Posterior cingulate gyrus (tissue), 11 donors: Measurements from ENCODE around the gene SERPINA12.
"Not testable (repeated sequence)": the region's sequence is repeated elsewhere in the genome, so short reads cannot be mapped to it uniquely, and the experiment has no call there.

Source experiments
- DNase-seq, 10 donors: peaks; one replicate each; pipeline versions ENCODE4 v3.0.0 to v3.0.0-alpha.2; 2020 to 2021; ENCODE audit warnings: mixed read lengths in 3 of 10
- intact Hi-C: fragments of 100-400 bp; cut with DNase I; formaldehyde crosslinking; loops from one replicate; pipeline ENCODE4 v1.15.1; 2023

SERPINA12 gene

GRCh38 chr14:94499673-94500072 is 9.6 kb downstream of the SERPINA12 start:
- no peak for DNase-seq
- intact Hi-C loops, result no loop called here

DNA sequence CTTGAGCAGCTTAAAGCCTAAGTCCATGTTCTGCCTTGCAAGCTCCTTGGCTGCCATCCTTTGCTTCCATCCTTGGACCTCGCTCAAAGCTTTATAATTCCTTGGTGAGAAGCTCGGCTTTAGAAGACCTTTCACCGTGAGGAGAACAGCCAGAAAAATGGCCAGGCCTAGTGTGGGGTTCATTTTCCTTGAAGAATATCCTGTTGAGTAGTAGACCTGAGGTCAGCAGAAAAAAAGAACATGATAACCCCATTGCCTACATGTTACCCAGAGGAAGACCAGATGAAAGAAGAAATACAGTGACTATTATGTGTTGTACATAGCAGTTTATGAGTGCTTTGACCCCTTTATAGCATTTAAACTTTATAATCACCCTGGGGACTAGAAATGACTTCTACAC is 11.1 kb downstream of the SERPINA12 start:
- intact Hi-C loops, result no loop called here
- no peak for DNase-seq

DNA sequence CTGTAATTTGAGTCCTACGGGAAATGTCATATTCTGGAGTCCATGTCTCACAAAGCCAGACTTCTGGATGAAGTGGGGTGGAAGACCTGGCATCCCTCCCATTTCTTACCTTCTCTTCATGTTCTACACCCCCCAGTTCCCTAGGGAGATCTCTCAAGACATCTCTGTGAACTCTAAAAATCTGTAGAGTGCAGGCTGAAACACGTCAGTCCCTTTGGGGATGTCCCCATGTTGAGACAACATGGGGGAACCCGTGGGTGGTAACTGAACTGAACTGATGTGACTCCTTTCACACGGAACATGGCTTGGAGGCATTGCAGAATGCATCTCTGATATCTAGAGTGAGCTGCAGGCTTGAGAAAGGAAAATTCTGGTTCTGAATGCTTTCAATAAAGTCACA is 15.2 kb downstream of the SERPINA12 start:
- intact Hi-C loops, result no loop called here
- DNase-seq, result no peak

DNA sequence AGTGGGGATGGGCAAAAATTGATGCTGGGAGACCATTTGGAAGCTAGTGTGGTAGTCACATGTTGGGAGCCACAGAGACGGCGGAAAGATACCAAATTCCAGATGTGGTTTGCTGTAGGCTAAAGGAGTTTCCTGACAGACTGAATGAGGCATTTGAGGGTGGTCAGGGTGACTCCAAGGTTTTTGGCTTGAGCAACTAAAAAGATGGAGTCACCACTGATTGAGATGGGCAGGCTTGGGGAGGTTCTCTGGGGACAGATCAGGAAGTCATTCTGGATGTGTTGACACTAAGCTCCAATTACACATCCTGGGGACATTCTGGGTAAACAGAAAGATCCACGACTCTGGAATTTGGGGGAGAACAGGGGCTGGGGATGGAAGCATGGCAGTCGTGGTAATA is 17.8 kb downstream of the SERPINA12 start:
- intact Hi-C loops, result no loop called here
- DNase-seq, result no peak

- DNase-seq, result no peak
- intact Hi-C loops, result loop anchor here (5.0 kb wide), 1 partner anchor 67 kb away; no protein-coding TSS in a partner anchor
Observed at GRCh38 chr14:94489336-94489735, 19.9 kb downstream of the SERPINA12 start.

DNA sequence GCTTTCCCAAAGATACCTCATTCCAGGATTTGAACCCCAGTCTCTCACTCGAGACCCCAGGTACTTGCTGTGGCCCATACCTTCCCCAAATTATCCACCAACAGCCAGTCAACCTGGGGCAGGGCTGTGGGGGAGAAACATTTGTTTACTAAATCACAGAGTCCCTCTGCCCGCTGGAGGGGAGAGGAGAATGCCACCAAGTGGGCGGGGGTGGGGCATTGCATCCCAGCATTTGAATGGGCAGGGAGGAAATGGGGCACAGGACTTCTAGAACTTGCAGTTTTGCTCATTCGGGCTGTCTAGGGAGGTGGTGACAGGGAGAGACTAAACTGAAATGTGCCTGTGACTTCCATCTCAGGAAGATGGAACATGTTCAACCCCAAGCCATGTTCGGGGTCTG is 22.4 kb downstream of the SERPINA12 start:
- intact Hi-C loops, result loop anchor here (2.0 to 5.0 kb wide), 3 partner anchors 65 to 356 kb away; no protein-coding TSS in a partner anchor

DNA sequence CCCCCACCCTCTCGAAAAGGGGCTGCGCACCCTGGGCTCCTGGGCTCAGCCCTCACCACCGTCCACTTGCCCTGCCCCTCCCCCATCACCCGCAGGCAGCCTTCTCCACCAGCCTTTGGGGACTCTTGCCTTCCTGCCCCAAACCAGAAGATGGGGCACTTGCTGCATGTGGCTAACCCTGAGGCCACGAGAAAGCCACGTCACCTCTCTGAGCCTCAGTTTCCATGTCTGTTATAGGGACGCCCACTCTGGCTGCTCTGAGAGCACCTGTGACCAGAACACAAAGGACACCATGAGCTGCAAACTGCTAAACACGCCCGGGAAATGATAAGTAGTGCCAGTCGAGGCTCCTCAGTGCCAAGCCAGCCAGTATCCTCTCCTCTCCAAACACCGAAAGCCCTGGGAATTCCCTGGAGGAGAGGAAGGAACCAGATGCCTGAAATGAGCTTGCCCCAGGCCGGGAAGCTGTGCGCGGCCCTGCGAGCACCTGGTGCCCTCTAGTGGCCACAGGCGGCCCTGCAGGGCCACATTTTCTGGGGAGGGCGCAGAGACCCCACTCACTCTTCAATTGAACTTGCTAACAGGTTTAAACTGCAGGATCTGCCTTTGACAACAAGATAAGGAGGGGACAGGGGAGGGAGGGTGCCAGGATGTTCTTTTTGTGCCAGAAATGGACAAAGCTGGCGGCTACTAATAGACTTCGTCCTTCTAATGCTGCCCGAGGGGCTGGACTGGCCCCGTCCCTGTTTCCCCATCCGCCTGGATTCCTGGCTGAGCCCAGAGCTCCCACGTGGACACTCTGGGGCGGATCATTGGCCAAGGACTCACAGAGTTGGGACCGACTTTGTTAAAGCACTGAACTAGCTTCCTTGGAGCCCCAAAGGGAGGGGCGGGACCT is 23.1 kb downstream of the SERPINA12 start:
- intact Hi-C loops, result loop anchor here (2.0 to 5.0 kb wide), 3 partner anchors 64 to 355 kb away; no protein-coding TSS in a partner anchor
- DNase-seq, result peak in 9 of 10 donors; percentile 27 to 93 (median 63)

More for the DNA sequence above, 22.4 kb downstream of the SERPINA12 start:
- DNase-seq, result no peak

- DNase-seq, result no peak
- intact Hi-C loops, result no loop called here
Observed at GRCh38 chr14:94484481-94484880, 24.8 kb downstream of the SERPINA12 start.

DNA sequence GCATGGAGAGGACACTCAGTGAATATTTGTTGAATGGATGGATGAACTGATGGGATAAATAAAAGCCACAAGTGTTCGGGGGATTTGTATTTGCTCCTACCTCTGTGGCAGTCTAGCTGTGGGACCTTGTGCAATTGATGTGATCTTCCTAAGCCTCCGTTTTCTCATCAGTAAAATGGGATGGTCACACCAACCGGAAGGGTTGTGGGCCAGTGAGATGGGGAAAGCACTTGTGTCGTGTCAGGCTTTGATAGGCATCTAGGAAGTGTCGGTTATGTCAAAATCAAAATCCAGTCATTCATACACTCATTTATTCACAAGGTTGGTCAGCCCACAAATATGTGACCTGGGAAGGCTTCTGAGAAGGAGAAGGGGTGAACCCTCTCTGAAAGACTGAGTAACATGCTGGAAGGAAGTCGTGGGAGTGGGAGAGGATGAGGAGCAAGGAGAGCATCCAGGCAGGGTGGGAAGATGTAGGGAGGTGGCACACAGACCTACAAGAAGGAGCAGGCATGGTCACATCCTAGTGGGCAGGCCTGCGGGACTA is 25.5 kb downstream of the SERPINA12 start:
- DNase-seq, result no peak
- intact Hi-C loops, result no loop called here

GRCh38 chr14:94483071-94483451 is 26.2 kb downstream of the SERPINA12 start:
- intact Hi-C loops, result no loop called here

DNA sequence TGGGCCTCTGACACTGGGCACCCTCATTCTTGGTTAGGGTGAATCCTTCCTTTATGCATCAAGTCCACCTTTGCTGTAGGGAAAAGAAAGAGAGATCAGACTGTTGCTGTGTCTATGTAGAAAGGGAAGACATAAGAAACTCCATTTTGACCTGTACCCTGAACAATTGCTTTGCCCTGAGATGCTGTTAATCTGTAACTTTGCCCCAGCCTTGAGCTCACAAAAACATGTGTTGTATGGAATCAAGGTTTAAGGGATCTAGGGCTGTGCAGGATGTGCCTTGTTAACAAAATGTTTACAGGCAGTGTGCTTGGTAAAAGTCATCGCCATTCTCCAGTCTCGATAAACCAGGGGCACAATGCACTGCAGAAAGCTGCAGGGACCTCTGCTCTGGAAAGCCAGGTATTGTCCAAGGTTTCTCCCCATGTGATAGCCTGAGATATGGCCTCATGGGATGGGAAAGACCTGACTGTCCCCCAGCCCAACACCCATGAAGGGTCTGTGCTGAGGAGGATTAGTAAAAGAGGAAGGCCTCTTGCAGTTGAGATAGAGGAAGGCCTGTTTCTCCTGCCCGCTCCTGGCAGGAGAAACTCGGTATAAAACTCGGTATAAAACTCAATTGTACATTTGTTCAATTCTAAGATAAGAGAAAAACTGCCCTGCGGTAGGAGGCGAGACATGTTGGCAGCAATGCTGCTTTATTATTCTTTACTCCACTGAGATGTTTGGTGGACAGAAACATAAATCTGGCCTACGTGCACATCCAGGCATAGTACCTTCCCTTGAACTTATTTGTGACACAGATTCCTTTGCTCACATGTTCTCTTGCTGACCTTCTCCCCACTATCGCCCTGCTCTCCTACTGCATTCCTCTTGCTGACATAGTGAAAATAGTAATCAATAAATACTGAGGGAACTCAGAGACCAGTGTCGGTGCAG is 26.9 kb downstream of the SERPINA12 start:
- DNase-seq, intact Hi-C loops: not testable (repeated sequence)

More at GRCh38 chr14:94483071-94483451, 26.2 kb downstream of the SERPINA12 start:
- DNase-seq, result no peak

- no peak for DNase-seq
Observed at GRCh38 chr14:94481468-94482131, 27.7 kb downstream of the SERPINA12 start.

GRCh38 chr14:94480809-94481208 is 28.5 kb downstream of the SERPINA12 start:
- DNase-seq, result no peak
- intact Hi-C loops, result no loop called here

More at GRCh38 chr14:94481468-94482131, 27.7 kb downstream of the SERPINA12 start:
- intact Hi-C loops, result no loop called here

DNA sequence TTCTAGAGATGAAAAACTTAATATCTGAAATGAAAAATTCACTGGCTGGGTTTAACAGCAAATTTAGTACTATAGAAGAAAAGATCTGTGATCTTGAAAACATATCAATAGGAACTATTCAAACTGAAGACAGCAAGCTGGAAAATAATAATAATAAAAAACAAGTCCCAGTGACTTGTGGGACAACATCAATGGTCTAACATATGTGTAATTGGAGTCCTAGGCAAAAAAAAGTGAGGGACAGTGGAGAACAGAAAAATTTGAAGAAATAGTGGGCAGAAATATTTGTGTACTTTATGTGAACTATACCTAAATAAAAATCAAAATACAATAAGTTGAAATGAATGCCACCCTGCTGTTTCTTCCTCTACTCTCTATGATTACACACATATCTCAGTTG is 30.8 kb downstream of the SERPINA12 start:
- DNase-seq, result no peak
- intact Hi-C loops, result no loop called here

DNA sequence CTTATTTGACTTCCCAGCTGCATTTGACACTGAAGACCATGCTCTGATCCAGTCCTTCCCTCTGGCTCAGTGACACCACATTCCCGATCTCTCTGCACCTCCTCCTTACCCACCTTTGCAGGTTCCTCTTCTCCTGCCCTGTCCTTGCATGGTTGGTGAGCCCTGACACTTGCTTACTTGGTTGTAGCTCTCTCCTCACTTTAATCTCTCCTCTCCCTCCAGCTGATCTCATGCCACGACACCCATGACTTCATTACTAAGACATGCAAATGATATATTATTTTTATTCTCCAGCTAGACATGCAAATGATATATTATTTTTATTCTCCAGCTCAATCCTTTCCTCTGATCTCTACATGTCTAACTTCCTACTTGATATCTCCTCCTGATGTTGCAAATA is 33.2 kb downstream of the SERPINA12 start, which contains the start of gene SERPINA9:
Gene SERPINA9 (minus strand): TSS at position 175 of the 400 bp plus-strand sequence. CDS start 6,357 bp downstream, outside the sequence.
- no peak for DNase-seq
- intact Hi-C loops, result no loop called here

- no peak for DNase-seq
- intact Hi-C loops, result no loop called here
Observed at GRCh38 chr14:94474581-94475031, 34.7 kb downstream of the SERPINA12 start.

GRCh38 chr14:94473666-94474410 is 35.4 kb downstream of the SERPINA12 start:
- intact Hi-C loops, result no loop called here

GRCh38 chr14:94472842-94473241 is 36.4 kb downstream of the SERPINA12 start:
- intact Hi-C loops, result no loop called here
- no peak for DNase-seq

More at GRCh38 chr14:94473666-94474410, 35.4 kb downstream of the SERPINA12 start:
- DNase-seq, result no peak

GRCh38 chr14:94471045-94471444 is 38.2 kb downstream of the SERPINA12 start:
- no peak for DNase-seq
- intact Hi-C loops, result no loop called here
